Measurements from ENCODE around the gene GAK.
A peak's percentile ranks its signal among the peaks of the same experiment; 100 is the strongest.

GAK gene

GRCh38 chr4:970046-970745, 38.1 kb upstream of the GAK start:
- Histone ChIP-seq H3K36me3 (ENCODE audit: control insufficient read depth in 2 of 2, insufficient read depth in 2 of 2, low read length in 2 of 2) (peaks cover 0 to 8% of the 10 kb centered on the region in 2 donors), H3K4me1 (ENCODE audit: control insufficient read depth, insufficient read depth, low read length) (peaks cover 37% of the 10 kb centered on the region), H3K27ac (ENCODE audit: low read length) (no peak overlapping the region), H3K27me3 (ENCODE audit: control insufficient read depth in 1 of 2, insufficient read depth in 2 of 2, low read length in 2 of 2) (peaks cover 0 to 8% of the 10 kb centered on the region in 2 donors), H3K9ac (ENCODE audit: low read length in 2 of 2) (no peak overlapping the region), H3K4me3 (ENCODE audit: low read length in 2 of 2) (no peak overlapping the region), H3K9me3 (ENCODE audit: control insufficient read depth in 2 of 2, low read length in 2 of 2) (no peaks in the 10 kb centered on the region)

DNA sequence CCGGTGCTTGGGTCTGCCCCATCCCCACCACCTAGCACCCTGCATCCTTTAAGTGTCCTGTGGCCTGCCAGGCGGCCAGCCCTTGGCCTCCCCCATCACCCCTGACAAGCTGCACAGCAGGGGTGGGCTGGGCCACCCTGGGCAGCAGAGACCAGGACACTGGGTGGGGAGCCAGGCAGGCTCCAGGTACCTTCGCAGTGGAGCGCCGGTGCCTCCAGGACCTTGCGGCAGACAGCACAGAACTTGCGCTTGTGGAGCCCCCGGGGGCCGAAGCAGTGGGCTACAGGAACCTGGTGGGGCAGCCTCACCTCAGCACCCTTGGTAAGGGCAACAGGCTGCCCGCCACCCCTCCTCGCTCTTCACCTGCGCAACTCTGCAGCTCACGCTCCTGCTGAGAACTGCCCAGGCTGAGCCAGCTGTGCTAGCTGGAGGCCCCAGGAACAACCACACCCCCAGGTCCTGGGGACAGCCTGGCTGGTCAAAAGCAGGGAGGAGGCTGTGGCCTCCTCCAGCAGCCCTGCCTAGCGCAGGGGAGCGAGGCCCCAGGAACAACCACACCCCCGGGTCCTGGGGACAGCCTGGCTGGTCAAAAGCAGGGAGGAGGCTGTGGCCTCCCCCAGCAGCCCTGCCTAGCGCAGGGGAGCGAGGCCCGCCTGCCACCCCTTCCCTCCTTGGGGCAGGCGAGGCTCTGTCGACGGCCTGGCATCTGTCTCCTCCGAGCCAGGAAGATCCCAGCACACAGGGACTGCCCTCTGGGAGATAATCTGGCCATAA, 36.7 kb upstream of the GAK start:
- no peak overlapping the region for H3K27ac ChIP-seq (ENCODE audit: low read length)
- H3K4me3 ChIP-seq (ENCODE audit: low read length in 2 of 2): no peak overlapping the region
- no peak overlapping the region for H3K9ac ChIP-seq (ENCODE audit: low read length in 2 of 2)
- peaks cover 0 to 8% of the 10 kb centered on the region in 2 donors for H3K27me3 ChIP-seq (ENCODE audit: control insufficient read depth in 1 of 2, insufficient read depth in 2 of 2, low read length in 2 of 2)
- H3K4me1 ChIP-seq (ENCODE audit: control insufficient read depth, insufficient read depth, low read length): peaks cover 35% of the 10 kb centered on the region
- H3K9me3 ChIP-seq (ENCODE audit: control insufficient read depth in 2 of 2, low read length in 2 of 2): no peaks in the 10 kb centered on the region
- peaks cover 0 to 10% of the 10 kb centered on the region in 2 donors for H3K36me3 ChIP-seq (ENCODE audit: control insufficient read depth in 2 of 2, insufficient read depth in 2 of 2, low read length in 2 of 2)

GRCh38 chr4:968221-968620, 36.1 kb upstream of the GAK start:
- Histone ChIP-seq H3K27ac (ENCODE audit: low read length) (no peak overlapping the region), H3K27me3 (ENCODE audit: control insufficient read depth in 1 of 2, insufficient read depth in 2 of 2, low read length in 2 of 2) (peaks cover 0 to 8% of the 10 kb centered on the region in 2 donors), H3K9ac (ENCODE audit: low read length in 2 of 2) (no peak overlapping the region), H3K36me3 (ENCODE audit: control insufficient read depth in 2 of 2, insufficient read depth in 2 of 2, low read length in 2 of 2) (peaks cover 0 to 10% of the 10 kb centered on the region in 2 donors), H3K4me3 (ENCODE audit: low read length in 2 of 2) (no peak overlapping the region), H3K4me1 (ENCODE audit: control insufficient read depth, insufficient read depth, low read length) (peaks cover 32% of the 10 kb centered on the region), H3K9me3 (ENCODE audit: control insufficient read depth in 2 of 2, low read length in 2 of 2) (no peaks in the 10 kb centered on the region)

GRCh38 chr4:967113-968104, 35.3 kb upstream of the GAK start:
- H3K4me3 ChIP-seq (ENCODE audit: low read length in 2 of 2): peak overlapping the region in 1 of 2 donors; percentile 40
- peaks cover 0 to 8% of the 10 kb centered on the region in 2 donors for H3K27me3 ChIP-seq (ENCODE audit: control insufficient read depth in 1 of 2, insufficient read depth in 2 of 2, low read length in 2 of 2)
- no peak overlapping the region for H3K27ac ChIP-seq (ENCODE audit: low read length)
- H3K9me3 ChIP-seq (ENCODE audit: control insufficient read depth in 2 of 2, low read length in 2 of 2): no peaks in the 10 kb centered on the region
- H3K4me1 ChIP-seq (ENCODE audit: control insufficient read depth, insufficient read depth, low read length): peaks cover 25% of the 10 kb centered on the region
- peaks cover 0 to 10% of the 10 kb centered on the region in 2 donors for H3K36me3 ChIP-seq (ENCODE audit: control insufficient read depth in 2 of 2, insufficient read depth in 2 of 2, low read length in 2 of 2)
- H3K9ac ChIP-seq (ENCODE audit: low read length in 2 of 2): no peak overlapping the region

DNA sequence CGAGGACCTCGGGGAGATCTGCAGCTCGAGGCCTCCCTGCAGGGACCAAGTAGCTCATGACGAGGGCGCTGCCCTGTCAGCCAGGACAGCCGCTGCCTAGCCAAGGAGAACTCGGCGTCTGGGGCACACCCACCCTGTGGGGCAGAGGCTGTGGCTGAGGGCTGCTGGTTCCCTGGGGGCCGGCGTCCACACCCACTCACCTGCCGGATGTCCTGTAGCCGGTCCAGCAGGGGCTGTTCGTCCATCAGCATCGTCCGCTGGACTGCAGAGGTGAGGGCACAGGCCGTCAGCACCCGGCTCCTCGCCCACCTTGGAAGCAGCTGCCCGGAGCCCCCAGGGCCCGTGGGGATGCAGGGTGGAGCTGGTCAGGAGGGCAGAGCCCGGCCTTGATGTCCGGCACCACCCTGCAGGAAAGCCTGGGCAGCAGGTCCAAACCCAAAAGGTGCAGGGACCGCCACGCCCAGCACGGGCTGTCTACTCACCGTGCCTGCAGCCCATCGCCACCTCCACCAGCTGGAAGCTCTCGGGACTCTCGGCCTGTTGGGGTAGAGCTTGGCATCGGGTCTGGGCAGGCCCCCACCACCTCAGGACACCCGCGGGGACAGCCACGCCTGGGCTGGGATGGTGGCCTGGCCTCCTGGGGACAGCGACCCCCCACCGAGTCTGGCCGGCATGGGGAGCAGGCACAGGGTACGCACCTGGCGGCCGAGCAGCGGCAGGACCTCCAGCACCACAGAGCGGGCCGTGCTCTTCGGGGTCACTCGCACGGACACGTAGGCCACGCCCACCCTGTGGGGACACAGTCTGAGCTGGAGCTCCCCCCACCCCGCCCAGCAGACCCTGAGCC, 34.4 kb upstream of the GAK start:
- no peak overlapping the region for H3K27ac ChIP-seq (ENCODE audit: low read length)
- peaks cover 16% of the 10 kb centered on the region for H3K4me1 ChIP-seq (ENCODE audit: control insufficient read depth, insufficient read depth, low read length)
- no peak overlapping the region for H3K4me3 ChIP-seq (ENCODE audit: low read length in 2 of 2)
- H3K9me3 ChIP-seq (ENCODE audit: control insufficient read depth in 2 of 2, low read length in 2 of 2): no peaks in the 10 kb centered on the region
- H3K27me3 ChIP-seq (ENCODE audit: control insufficient read depth in 1 of 2, insufficient read depth in 2 of 2, low read length in 2 of 2): peaks cover 0 to 8% of the 10 kb centered on the region in 2 donors
- peaks cover 0 to 16% of the 10 kb centered on the region in 2 donors for H3K36me3 ChIP-seq (ENCODE audit: control insufficient read depth in 2 of 2, insufficient read depth in 2 of 2, low read length in 2 of 2)
- H3K9ac ChIP-seq (ENCODE audit: low read length in 2 of 2): no peak overlapping the region

GRCh38 chr4:965766-966134, 33.6 kb upstream of the GAK start:
- Histone ChIP-seq H3K36me3 (ENCODE audit: control insufficient read depth in 2 of 2, insufficient read depth in 2 of 2, low read length in 2 of 2) (peaks cover 0 to 16% of the 10 kb centered on the region in 2 donors), H3K4me1 (ENCODE audit: control insufficient read depth, insufficient read depth, low read length) (peaks cover 11% of the 10 kb centered on the region)

DNA sequence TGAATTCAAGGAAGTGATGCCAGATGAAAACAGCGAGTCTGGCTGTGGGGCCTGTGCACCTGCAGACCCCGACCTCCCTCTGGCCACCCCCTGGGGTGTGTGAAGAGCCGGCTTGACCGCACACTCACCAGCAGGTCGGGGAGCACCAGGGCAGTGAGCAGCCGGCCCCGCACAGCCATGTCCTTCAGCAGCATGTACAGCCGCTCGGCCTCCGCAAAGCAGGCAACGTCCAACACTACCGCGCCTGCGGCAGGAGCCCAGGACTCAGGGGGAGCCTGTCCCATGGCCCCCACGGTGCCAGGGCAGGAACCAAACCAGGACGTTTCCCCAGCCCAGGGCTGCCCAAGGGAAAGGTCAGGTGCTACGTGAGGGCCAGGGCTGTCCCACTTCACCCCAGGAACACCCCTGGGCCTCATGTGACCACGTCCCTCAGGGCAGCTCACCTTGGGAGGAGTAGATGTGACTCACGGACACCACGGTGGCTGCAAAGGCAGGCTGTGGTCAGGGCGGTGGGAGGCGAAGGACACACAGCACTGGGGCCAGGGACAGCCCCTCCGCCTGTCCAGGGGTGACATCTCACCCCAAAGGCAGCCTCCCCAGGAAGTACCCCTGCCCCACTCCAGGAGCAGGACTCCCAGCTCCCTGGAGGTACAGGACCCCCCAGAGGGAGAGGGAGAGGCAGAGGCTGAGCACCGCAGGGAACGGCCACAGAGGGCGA, 33.1 kb upstream of the GAK start:
- H3K9me3 ChIP-seq (ENCODE audit: control insufficient read depth in 2 of 2, low read length in 2 of 2): no peaks in the 10 kb centered on the region
- no peak overlapping the region for H3K27ac ChIP-seq (ENCODE audit: low read length)
- H3K4me3 ChIP-seq (ENCODE audit: low read length in 2 of 2): no peak overlapping the region
- H3K4me1 ChIP-seq (ENCODE audit: control insufficient read depth, insufficient read depth, low read length): peaks cover 11% of the 10 kb centered on the region
- H3K36me3 ChIP-seq (ENCODE audit: control insufficient read depth in 2 of 2, insufficient read depth in 2 of 2, low read length in 2 of 2): peaks cover 0 to 16% of the 10 kb centered on the region in 2 donors
- H3K9ac ChIP-seq (ENCODE audit: low read length in 2 of 2): no peak overlapping the region
- H3K27me3 ChIP-seq (ENCODE audit: control insufficient read depth in 1 of 2, insufficient read depth in 2 of 2, low read length in 2 of 2): peaks cover 0 to 8% of the 10 kb centered on the region in 2 donors

More at GRCh38 chr4:965766-966134, 33.6 kb upstream of the GAK start:
- H3K9me3 ChIP-seq (ENCODE audit: control insufficient read depth in 2 of 2, low read length in 2 of 2): no peaks in the 10 kb centered on the region
- H3K27ac ChIP-seq (ENCODE audit: low read length): no peak overlapping the region
- H3K27me3 ChIP-seq (ENCODE audit: control insufficient read depth in 1 of 2, insufficient read depth in 2 of 2, low read length in 2 of 2): peaks cover 0 to 8% of the 10 kb centered on the region in 2 donors
- H3K4me3 ChIP-seq (ENCODE audit: low read length in 2 of 2): no peak overlapping the region
- no peak overlapping the region for H3K9ac ChIP-seq (ENCODE audit: low read length in 2 of 2)

DNA sequence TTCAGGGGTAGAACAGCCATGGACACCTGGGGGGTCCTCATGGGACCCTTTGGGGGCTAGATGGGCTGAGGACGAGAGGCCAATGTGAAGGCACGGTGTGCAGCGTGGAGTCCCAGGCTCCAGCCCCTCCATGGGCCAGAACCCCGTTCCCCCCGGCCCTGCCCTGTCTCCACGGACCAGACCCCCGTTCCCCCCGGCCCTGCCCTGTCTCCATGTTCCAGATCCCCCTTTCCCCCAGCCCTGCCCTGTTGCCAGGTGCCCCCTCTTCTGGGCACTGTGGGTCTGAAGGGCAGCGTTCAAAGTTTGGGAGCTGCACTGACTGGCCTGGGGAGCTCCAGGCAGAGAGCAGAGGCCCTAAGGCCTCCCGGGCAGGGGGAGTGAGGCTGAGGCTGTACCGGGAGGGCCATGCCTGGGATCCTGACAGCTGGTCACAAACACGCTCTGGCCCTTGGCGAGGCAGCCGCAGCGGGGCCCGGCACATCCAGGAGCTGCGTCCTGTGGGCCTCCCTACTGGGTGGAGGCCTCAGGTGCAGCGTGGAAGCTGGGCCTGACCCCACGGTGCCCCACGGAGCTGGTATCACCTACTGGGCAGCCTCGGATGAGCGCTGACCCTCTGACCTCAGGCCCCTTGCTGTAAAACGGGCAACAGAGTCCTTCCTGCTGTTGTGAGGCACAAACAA, 32.4 kb upstream of the GAK start:
- no peak overlapping the region for H3K9ac ChIP-seq (ENCODE audit: low read length in 2 of 2)
- H3K27ac ChIP-seq (ENCODE audit: low read length): no peak overlapping the region
- H3K4me3 ChIP-seq (ENCODE audit: low read length in 2 of 2): no peak overlapping the region
- peaks cover 0 to 8% of the 10 kb centered on the region in 2 donors for H3K27me3 ChIP-seq (ENCODE audit: control insufficient read depth in 1 of 2, insufficient read depth in 2 of 2, low read length in 2 of 2)
- no peaks in the 10 kb centered on the region for H3K9me3 ChIP-seq (ENCODE audit: control insufficient read depth in 2 of 2, low read length in 2 of 2)
- peaks cover 0 to 16% of the 10 kb centered on the region in 2 donors for H3K36me3 ChIP-seq (ENCODE audit: control insufficient read depth in 2 of 2, insufficient read depth in 2 of 2, low read length in 2 of 2)
- peaks cover 11% of the 10 kb centered on the region for H3K4me1 ChIP-seq (ENCODE audit: control insufficient read depth, insufficient read depth, low read length)
